HG03280 (cell line): ENCODE measurements around the gene CACNA1H.

Experiments used
- ATAC-seq: cut with Tn5 transposase; IDR thresholded peaks from one replicate; pipeline ENCODE4 v1.9.1; 2021; ENCODE audit warnings: mild to moderate bottlenecking, moderate library complexity; ENCODE audit not compliant: unreplicated experiment

The CACNA1H gene

GRCh38 chr16:1206326-1206725 is 53.4 kb downstream of the CACNA1H start:
- ATAC-seq: no peak

DNA sequence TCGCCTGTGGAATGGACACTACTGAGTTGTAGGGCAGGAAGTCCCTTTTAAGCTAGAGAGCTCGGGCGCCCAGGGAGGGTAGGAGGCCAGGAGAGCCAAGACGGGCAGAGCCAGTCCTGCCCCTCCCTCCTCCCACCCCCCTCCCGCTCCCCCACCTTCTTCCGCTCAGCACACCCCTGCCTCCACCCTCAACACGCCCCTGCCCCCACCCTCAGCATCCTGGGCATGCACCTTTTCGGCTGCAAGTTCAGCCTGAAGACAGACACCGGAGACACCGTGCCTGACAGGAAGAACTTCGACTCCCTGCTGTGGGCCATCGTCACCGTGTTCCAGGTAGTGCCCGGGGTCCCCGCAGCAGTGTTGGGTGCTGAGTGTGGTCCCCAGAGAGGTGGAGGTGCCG is 53.9 kb downstream of the CACNA1H start:
- ATAC-seq: no peak

GRCh38 chr16:1208239-1208830 is 55.4 kb downstream of the CACNA1H start:
- ATAC-seq: no peak

DNA sequence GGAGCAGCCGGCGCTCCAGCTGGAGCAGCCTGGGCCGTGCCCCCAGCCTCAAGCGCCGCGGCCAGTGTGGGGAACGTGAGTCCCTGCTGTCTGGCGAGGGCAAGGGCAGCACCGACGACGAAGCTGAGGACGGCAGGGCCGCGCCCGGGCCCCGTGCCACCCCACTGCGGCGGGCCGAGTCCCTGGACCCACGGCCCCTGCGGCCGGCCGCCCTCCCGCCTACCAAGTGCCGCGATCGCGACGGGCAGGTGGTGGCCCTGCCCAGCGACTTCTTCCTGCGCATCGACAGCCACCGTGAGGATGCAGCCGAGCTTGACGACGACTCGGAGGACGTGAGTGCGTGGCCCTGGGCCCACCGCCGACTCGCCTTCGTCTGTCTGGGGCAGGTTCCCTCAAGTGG is 56.2 kb downstream of the CACNA1H start:
- no peak for ATAC-seq

DNA sequence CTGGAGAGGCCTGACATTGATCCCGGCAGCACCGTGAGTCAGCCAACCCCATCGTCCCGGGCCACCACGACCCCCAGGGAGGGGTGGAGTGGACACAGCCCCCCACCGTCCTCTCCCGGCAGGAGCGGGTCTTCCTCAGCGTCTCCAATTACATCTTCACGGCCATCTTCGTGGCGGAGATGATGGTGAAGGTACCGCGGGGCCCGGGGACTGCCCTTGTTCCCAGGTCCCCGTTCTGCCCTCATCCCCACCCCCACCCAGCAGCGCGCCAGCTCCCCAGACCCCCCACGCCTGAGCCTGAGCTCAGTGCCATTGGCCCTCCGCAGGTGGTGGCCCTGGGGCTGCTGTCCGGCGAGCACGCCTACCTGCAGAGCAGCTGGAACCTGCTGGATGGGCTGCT is 57.6 kb downstream of the CACNA1H start:
- ATAC-seq: no peak

- no peak for ATAC-seq
These were observed 58.8 kb downstream of the CACNA1H start for GRCh38 chr16:1211451-1212268.

- ATAC-seq: no peak
These were observed 59.8 kb downstream of the CACNA1H start for GRCh38 chr16:1212616-1213194.

GRCh38 chr16:1213231-1213630 is 60.3 kb downstream of the CACNA1H start:
- no peak for ATAC-seq

DNA sequence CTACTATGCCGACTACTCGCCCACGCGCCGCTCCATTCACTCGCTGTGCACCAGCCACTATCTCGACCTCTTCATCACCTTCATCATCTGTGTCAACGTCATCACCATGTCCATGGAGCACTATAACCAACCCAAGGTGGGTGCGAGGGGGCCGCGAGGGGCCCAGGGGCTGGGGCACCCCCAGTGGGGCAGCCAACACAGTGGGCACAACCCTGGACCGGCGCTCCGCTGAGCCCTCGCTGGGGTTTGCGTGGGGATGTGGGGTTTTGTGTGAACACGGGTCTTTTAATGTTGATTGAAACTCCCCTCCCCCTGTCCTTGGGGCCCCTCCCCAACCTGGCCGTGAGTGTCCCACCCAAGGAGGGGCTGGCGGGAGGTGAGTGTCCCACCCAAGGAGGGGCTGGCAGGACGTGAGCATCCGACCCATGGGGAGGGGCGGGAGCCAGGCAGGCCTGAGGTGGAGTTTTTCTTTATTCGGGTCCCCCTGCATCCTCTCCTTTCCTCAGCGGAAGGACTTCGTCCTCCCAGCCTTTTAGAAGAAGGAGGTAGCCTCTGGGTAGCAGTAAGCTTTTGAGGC is 61.0 kb downstream of the CACNA1H start:
- ATAC-seq: no peak

GRCh38 chr16:1214719-1215118 is 61.8 kb downstream of the CACNA1H start:
- ATAC-seq: no peak

- no peak for ATAC-seq
These were observed 62.8 kb downstream of the CACNA1H start for GRCh38 chr16:1215574-1216295.

- ATAC-seq: no peak
These were observed 63.4 kb downstream of the CACNA1H start for GRCh38 chr16:1216296-1216619.

DNA sequence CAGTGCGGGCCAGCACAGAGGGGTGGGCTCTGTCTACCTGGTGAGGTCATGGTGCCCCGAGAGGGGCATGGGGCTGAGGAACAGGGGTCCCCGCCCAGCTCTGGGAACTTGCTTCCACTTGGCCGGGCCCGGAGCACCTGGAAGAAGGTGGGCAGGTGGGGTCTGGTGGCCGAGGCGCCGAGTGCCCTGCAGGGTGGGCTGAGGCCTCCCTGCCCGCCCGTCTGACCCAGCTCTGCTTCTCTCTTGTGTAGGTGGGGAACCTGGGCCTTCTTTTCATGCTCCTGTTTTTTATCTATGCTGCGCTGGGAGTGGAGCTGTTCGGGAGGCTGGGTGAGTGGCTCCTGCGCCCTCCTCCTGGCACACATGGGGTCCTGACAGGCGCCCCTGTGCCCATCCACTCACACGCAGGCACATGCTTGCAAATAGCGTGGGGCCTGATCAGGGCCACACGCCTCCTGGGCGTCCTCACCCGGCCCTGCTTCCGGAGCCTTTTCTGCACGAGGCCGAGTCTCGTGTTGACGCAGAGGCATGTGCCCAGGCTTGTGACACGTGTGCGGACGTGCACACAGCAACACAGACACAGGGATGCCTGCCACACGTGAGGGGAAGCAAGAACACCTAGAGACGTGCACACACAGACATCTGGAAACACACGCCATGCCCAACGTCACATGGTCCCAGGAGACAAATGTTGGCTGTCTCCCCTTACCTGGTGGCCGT is 63.9 kb downstream of the CACNA1H start:
- no peak for ATAC-seq

DNA sequence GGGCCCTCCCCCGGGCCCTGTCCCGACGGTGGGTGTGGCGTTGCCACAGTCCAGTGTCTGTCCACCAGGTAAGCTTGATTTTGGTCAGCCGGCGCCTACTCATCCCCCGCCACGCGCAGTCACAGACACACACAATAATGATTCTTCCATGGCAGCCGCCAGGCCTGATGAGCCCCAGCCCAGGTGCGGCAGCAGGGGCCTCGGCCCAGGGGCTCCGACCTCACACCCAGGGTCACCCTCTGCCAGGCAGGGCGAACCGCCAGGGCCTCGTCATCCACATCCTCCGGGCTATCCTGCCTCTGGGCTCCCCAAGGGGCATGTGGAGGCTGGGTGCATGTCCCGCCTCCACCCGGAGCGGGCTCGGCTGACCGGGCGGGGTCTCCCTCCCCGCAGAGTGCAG is 64.6 kb downstream of the CACNA1H start:
- no peak for ATAC-seq

GRCh38 chr16:1218061-1218929 is 65.4 kb downstream of the CACNA1H start:
- ATAC-seq: no peak

DNA sequence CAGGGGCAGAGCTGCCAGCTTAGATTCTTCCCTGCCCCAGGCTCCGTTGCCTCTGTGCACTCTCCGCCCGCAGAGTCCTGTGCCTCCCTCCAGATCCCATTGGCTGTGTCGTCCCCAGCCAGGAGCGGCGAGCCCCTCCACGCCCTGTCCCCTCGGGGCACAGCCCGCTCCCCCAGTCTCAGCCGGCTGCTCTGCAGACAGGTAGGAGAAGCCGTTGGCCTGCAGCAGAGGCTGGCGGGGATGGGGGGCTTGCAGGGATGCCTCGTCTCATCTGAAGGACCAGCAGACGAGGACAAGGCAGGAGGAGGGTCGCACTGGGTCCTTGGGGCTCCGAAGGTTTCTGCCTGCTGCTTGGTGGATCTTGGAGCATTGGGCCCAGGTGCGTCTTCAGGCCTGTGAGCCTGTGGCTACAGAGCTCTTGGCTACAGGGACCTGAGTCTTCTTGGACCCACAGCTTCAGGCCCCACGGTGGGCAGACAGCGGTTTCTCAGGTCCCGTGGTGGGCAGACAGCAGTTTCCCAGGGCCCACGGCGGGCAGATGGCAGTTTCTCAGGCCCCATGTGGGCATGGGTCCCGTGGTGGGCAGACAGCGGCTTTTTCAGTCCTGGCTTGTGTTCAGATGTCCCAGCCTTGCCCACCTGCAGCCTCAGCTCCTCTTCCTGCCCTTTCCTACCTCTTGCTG is 66.2 kb downstream of the CACNA1H start:
- ATAC-seq: no peak

DNA sequence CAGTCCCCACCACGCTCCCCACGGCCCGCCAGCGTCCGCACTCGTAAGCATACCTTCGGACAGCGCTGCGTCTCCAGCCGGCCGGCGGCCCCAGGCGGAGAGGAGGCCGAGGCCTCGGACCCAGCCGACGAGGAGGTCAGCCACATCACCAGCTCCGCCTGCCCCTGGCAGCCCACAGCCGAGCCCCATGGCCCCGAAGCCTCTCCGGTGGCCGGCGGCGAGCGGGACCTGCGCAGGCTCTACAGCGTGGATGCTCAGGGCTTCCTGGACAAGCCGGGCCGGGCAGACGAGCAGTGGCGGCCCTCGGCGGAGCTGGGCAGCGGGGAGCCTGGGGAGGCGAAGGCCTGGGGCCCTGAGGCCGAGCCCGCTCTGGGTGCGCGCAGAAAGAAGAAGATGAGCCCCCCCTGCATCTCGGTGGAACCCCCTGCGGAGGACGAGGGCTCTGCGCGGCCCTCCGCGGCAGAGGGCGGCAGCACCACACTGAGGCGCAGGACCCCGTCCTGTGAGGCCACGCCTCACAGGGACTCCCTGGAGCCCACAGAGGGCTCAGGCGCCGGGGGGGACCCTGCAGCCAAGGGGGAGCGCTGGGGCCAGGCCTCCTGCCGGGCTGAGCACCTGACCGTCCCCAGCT is 67.3 kb downstream of the CACNA1H start:
- ATAC-seq: no peak

DNA sequence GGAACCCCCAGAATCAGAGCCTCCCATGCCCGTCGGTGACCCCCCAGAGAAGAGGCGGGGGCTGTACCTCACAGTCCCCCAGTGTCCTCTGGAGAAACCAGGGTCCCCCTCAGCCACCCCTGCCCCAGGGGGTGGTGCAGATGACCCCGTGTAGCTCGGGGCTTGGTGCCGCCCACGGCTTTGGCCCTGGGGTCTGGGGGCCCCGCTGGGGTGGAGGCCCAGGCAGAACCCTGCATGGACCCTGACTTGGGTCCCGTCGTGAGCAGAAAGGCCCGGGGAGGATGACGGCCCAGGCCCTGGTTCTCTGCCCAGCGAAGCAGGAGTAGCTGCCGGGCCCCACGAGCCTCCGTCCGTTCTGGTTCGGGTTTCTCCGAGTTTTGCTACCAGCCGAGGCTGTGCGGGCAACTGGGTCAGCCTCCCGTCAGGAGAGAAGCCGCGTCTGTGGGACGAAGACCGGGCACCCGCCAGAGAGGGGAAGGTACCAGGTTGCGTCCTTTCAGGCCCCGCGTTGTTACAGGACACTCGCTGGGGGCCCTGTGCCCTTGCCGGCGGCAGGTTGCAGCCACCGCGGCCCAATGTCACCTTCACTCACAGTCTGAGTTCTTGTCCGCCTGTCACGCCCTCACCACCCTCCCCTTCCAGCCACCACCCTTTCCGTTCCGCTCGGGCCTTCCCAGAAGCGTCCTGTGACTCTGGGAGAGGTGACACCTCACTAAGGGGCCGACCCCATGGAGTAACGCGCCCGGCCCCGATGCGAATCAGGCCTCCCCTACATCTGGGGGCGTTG is 68.1 kb downstream of the CACNA1H start:
- no peak for ATAC-seq
